Progenitor cell of endocrine pancreas (in vitro differentiated cells): ENCODE measurements around the gene DNAH9. TPM values are rescaled to one million over a fixed set of nuclear protein-coding genes. Genes with fewer than 3 reads are reported as not detected.

Source experiments
- DNase-seq: peaks from one replicate; pipeline ENCODE4 v3.0.0; 2021; ENCODE audit warnings: low spot score; ENCODE audit not compliant: unreplicated experiment
- H3K27ac Mint-ChIP-seq: 2 replicates; pipeline ENCODE4 v1.8.0; 2021; ENCODE audit warnings: mild to moderate bottlenecking, moderate library complexity, mixed read lengths
- H3K27me3 Mint-ChIP-seq: 2 replicates; pipeline ENCODE4 v1.8.0; 2021; ENCODE audit warnings: mixed read lengths
- H3K36me3 Mint-ChIP-seq: 2 replicates; pipeline ENCODE4 v1.8.0; 2022; ENCODE audit warnings: mixed read lengths; ENCODE audit not compliant: insufficient read depth
- H3K4me1 Mint-ChIP-seq: 2 replicates; pipeline ENCODE4 v1.8.0; 2021; ENCODE audit warnings: low read depth, mixed read lengths
- H3K4me3 Mint-ChIP-seq: 2 replicates; pipeline ENCODE4 v1.8.0; 2021; ENCODE audit warnings: low read depth, mild to moderate bottlenecking, moderate library complexity, mixed read lengths
- H3K9me3 Mint-ChIP-seq: 2 replicates; pipeline ENCODE4 v1.8.0; 2021; ENCODE audit warnings: low read depth, mixed read lengths
- CTCF ChIP-seq: fragments of 200-600 bp; sonication (generic); IDR thresholded peaks from one replicate; pipeline ENCODE4 v1.5.0; 2021; ENCODE audit warnings: antibody characterized with exemption, mild to moderate bottlenecking; ENCODE audit not compliant: unreplicated experiment
- total RNA-seq: library from RNA; stranded (reverse); gene quantifications from 2 replicates; pipeline ENCODE4 v1.2.1, GENCODE V29; 2021

Gene DNAH9
- total RNA-seq, 1 donor from 2014 or later = 1.5 TPM

- Mint-ChIP-seq H3K36me3 (no peaks in the 10 kb centered on the region), H3K27ac (no peak overlapping the region), H3K9me3 (no peaks in the 10 kb centered on the region), H3K4me3 (no peak overlapping the region), H3K27me3 (peaks cover 19% of the 10 kb centered on the region), H3K4me1 (no peaks in the 10 kb centered on the region)
- TF ChIP-seq CTCF = no peak
- no peak for DNase-seq
Measured at GRCh38 chr17:11622492-11622891, 24.2 kb downstream of the DNAH9 start.

GRCh38 chr17:11624976-11625375 lies 26.7 kb downstream of the DNAH9 start:
- Mint-ChIP-seq H3K4me3 (no peak overlapping the region), H3K4me1 (no peaks in the 10 kb centered on the region), H3K9me3 (no peaks in the 10 kb centered on the region), H3K27ac (no peak overlapping the region), H3K27me3 (peaks cover 19% of the 10 kb centered on the region), H3K36me3 (no peaks in the 10 kb centered on the region)
- no peak for TF ChIP-seq CTCF
- no peak for DNase-seq

- Mint-ChIP-seq H3K4me3 (no peak overlapping the region), H3K27me3 (peaks cover 19% of the 10 kb centered on the region), H3K36me3 (no peaks in the 10 kb centered on the region), H3K4me1 (no peaks in the 10 kb centered on the region), H3K9me3 (no peaks in the 10 kb centered on the region), H3K27ac (no peak overlapping the region)
- no peak for DNase-seq
- no peak for TF ChIP-seq CTCF
Measured at GRCh38 chr17:11625878-11626277, 27.6 kb downstream of the DNAH9 start.

DNA sequence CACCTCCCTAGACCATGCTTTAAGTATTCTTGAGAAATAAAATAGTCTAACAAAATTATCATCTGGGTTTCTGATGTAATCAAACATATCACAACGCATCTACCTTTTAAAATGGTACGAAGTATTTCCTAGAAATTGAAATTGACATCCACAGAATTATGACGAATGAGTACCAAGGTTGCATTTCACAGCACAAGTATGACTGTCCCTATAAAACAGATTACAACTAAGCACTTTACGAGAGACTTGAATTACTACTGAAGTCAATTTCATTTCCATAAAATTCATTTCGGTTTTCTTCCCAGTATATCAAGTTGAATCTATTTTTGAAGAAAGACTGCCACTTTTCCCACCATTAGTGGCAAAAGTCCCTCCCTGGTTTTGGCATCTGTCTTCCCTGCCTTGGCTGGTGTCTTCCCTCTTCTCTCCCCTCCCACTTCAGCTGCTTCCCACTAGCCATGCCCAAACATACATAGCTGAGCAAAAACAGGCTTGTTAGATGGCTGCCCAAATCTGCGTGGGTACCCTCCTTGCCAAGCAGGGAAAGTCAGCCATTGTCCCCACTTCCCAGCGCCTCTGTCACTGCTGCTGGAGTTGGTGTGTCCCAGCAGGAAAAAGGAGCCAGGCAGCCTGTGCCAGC lies 29.2 kb downstream of the DNAH9 start:
- TF ChIP-seq CTCF = no peak
- H3K27ac Mint-ChIP-seq = no peak overlapping the region
- H3K36me3 Mint-ChIP-seq = no peaks in the 10 kb centered on the region
- DNase-seq = no peak
- peaks cover 19% of the 10 kb centered on the region for H3K27me3 Mint-ChIP-seq
- no peaks in the 10 kb centered on the region for H3K9me3 Mint-ChIP-seq
- H3K4me1 Mint-ChIP-seq = no peaks in the 10 kb centered on the region
- H3K4me3 Mint-ChIP-seq = no peak overlapping the region

DNA sequence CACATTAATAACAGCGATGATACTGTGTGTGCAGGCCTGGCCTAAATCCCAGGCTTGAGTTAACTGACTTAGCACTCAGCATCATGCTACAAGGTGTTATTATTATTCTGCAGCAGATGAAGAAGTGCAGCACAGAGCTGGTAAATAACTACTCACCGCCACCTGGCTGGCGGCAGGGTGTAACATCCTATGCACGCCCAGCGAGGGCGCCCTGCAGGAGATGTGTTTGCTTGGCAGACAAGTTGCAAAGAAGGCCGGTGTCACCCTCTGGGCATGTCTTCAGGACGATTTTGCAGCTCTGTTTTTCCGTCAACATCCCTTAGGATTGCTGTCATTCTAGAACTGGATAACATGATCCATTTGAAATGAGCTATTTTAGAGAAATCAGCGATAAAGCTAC lies 30.1 kb downstream of the DNAH9 start:
- H3K27ac Mint-ChIP-seq = no peak overlapping the region
- H3K36me3 Mint-ChIP-seq = no peaks in the 10 kb centered on the region
- peak; percentile 53 for TF ChIP-seq CTCF
- no peak overlapping the region for H3K4me3 Mint-ChIP-seq
- H3K4me1 Mint-ChIP-seq = no peaks in the 10 kb centered on the region
- no peak for DNase-seq
- H3K27me3 Mint-ChIP-seq = peaks cover 16% of the 10 kb centered on the region
- H3K9me3 Mint-ChIP-seq = no peaks in the 10 kb centered on the region
